K562 (cell line): ENCODE results near the gene UFSP2.

Experiments used
- CEBPG ChIP-seq, 3 experiments: fragments of 200-800 bp in 1 of 3; sonication (Bioruptor generic) in 1 of 3; sonication (generic) in 1 of 3; formaldehyde crosslinking in 1 of 3; IDR thresholded peaks in 2 of 3; conservative IDR thresholded peaks in 1 of 3; 2 replicates each; pipeline versions ENCODE4 v1.6.1 to v1.8.0; 2016 to 2022; ENCODE audit warnings: missing compliant biosample characterization in 2 of 3, missing genetic modification characterization in 2 of 3, mild to moderate bottlenecking in 1 of 3, missing genetic modification reagents in 1 of 3
- EZH2 ChIP-seq: IDR thresholded peaks from 2 replicates; pipeline ENCODE4 v1.6.1; 2012; ENCODE audit warnings: low read depth, mild to moderate bottlenecking, inconsistent platforms, low read length, borderline replicate concordance
- FOXJ3 ChIP-seq: sonication (generic); formaldehyde crosslinking; IDR thresholded peaks from 2 replicates; pipeline ENCODE4 v1.4.0; 2020; ENCODE audit warnings: mild to moderate bottlenecking, missing genetic modification reagents
- NR1H2 ChIP-seq: sonication (generic); formaldehyde crosslinking; IDR thresholded peaks from 2 replicates; pipeline ENCODE4 v1.4.0; 2020; ENCODE audit warnings: mild to moderate bottlenecking, missing genetic modification reagents
- PHF8 ChIP-seq: fragments of 200-600 bp; sonication (generic); IDR thresholded peaks from 2 replicates; pipeline ENCODE4 v1.6.1; 2012; ENCODE audit warnings: mixed run types, mild to moderate bottlenecking, inconsistent platforms, low read length, moderate library complexity, borderline replicate concordance
- POLR2A ChIP-seq: fragments of 450-650 bp; conservative IDR thresholded peaks from 2 replicates; pipeline ENCODE4 v1.6.1; 2016
- POLR2AphosphoS5 ChIP-seq: IDR thresholded peaks from 2 replicates; pipeline ENCODE4 v1.6.1; 2011; ENCODE audit warnings: mild to moderate bottlenecking, low read depth, low read length, moderate library complexity; ENCODE audit not compliant: control insufficient read depth, insufficient read depth
- POLR3G ChIP-seq: IDR thresholded peaks from 2 replicates; pipeline ENCODE4 v1.6.1; 2011; ENCODE audit not compliant: insufficient read length, insufficient replicate concordance; ENCODE audit errors: extremely low read depth
- TF ChIP-seq, protein P1 (sequence below), 3 experiments: IDR thresholded peaks in 2 of 3; conservative IDR thresholded peaks in 1 of 3; 2 replicates each; pipeline ENCODE4 v1.5.1; 2011 to 2012; ENCODE audit warnings: low read length in 3 of 3, mild to moderate bottlenecking in 3 of 3, control low read depth in 2 of 3, improper control_type of control experiment in 1 of 3, inconsistent platforms in 1 of 3, low read depth in 1 of 3, mixed read lengths in 1 of 3, moderate library complexity in 1 of 3; ENCODE audit not compliant: insufficient read depth in 2 of 3

DNA sequence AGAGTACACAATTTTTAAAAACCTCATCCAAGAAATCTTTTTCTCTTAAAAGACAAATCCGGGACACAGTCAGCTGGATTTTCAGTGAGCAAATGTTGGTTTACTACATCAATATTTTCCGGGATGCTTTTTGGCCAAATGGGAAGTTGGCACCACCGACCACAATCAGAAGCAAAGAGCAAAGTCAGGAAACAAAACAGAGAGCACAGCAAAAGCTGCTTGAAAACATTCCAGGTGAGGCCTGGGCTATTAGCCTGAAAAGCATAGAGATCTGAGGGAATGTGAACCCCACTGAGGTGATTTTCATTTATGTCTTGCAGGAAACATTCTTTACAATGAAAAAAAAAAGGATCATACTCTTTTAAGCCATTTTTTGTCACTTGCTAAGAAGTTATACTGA is 63.9 kb downstream of the UFSP2 start:
- TF ChIP-seq FOXJ3 (CRISPR knock-in tag) (no peak), EZH2 (no peak), NR1H2 (CRISPR knock-in tag) (no peak), POLR3G (no peak), CEBPG (CRISPR knock-in tag; IDR thresholded peaks at IDR 0.05) (no peak), CEBPG (tag; conservative IDR thresholded peaks at IDR 0.05 in 1 of 2, IDR thresholded peaks at IDR 0.05 in 1 of 2) (no peak), POLR2A (no peak), PHF8 (no peak), POLR2AphosphoS5 (no peak)
- TF ChIP-seq, protein P1, sequence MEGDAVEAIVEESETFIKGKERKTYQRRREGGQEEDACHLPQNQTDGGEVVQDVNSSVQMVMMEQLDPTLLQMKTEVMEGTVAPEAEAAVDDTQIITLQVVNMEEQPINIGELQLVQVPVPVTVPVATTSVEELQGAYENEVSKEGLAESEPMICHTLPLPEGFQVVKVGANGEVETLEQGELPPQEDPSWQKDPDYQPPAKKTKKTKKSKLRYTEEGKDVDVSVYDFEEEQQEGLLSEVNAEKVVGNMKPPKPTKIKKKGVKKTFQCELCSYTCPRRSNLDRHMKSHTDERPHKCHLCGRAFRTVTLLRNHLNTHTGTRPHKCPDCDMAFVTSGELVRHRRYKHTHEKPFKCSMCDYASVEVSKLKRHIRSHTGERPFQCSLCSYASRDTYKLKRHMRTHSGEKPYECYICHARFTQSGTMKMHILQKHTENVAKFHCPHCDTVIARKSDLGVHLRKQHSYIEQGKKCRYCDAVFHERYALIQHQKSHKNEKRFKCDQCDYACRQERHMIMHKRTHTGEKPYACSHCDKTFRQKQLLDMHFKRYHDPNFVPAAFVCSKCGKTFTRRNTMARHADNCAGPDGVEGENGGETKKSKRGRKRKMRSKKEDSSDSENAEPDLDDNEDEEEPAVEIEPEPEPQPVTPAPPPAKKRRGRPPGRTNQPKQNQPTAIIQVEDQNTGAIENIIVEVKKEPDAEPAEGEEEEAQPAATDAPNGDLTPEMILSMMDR (IDR thresholded peaks at IDR 0.05 in 2 of 3, conservative IDR thresholded peaks at IDR 0.05 in 1 of 3; ENCODE audit: insufficient read depth in 2 of 3, low read depth in 1 of 3, low read length in 3 of 3) = no peak
